Activated CD8-positive, alpha-beta memory T cell treated with anti-CD3 and anti-CD28 coated beads for 48 hours (primary cell): ENCODE measurements around the gene UBN2.
"Not testable (repeated sequence)": the region's sequence is repeated elsewhere in the genome, so short reads cannot be mapped to it uniquely, and the experiment has no call there.

Experiments
- DNase-seq, 3 experiments: peaks; one replicate each; pipeline ENCODE4 v3.0.0-alpha.2; 2020; ENCODE audit warnings: low read depth in 2 of 3, low spot score in 2 of 3

UBN2 gene

DNA sequence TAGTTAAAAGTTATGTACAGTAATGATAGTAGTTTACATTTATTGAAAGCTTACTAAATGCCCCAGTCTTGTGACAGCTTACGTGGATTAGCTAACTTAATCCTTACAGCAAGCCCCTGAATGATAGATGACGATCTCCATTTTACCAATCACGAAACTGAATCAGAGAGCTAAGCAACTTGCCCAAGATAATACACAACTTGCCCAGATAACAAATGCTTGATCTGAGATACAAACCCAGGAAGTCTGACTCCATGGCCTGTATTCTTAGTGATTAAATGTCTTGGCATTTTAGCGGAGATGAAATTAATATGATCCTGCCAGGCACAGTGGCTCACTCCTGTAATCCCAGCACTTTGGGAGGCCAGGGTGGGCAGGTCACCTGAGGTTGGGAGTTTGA is 63.2 kb downstream of the UBN2 start:
- no peak for DNase-seq

DNA sequence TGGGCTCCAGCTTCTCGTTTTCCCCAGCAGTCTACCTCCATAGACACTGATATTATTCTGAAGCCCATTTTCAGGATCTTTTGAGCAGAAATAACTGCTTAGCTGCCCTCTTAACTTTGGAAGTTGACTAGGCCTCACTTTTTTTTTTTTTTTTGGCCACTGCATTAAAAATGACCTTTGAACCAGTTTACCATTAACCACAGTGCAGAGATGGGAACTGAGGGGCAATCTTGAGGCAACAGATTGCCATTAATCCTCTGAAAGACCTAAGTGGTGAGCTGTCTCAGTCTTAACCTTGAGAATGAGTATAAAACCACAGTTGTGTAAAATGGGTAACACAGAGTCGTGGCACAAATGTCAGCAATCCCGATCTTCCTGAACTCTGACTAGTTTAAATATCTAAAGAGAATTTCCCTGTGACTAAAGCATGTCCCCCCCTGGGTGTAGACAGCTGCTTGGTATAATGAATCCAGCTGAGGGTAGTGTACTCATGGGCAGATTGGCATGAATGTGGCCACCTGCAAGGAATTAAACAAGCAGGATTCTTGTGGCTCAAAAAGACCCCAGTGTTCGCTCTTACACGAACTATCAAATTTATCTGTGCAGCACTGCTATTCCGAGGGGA is 64.0 kb downstream of the UBN2 start:
- DNase-seq: no peak

DNA sequence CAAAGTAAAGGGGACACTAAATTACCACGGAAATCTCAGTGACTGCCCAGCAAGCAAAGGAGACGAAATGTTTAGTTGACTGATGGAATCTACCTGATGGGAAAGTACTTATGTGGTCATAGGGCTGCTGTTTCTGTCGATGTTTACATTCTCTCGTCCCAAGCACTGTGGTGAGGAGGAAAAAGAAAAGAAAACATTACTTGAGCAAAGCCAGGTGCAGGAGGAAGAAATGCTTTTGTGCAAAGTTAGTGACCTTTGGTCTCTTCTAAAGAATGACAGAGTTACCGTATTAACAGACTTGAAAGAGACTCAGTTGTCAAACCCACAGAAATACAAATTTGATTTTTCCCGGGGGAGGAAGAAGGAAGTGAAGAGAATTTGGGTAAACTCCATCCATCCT is 66.8 kb downstream of the UBN2 start:
- DNase-seq: no peak

DNA sequence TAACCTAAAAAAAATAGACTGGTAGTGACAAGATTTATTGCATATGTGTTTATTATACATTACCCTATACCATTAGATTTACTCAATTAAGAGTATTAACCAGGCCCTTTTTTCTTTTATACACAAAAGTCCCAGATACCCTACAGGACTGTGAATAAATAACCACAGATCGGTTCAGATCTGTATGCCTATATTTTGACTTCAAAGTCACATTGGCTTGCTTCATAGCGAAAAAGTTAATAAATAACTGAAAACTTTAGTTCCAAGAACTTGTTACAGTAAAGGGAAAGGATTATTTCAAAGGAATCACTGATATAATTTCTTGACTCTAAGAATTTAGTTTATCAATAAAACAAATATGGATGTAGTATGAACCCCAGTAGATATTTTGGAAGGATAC is 68.3 kb downstream of the UBN2 start:
- DNase-seq: no peak

DNA sequence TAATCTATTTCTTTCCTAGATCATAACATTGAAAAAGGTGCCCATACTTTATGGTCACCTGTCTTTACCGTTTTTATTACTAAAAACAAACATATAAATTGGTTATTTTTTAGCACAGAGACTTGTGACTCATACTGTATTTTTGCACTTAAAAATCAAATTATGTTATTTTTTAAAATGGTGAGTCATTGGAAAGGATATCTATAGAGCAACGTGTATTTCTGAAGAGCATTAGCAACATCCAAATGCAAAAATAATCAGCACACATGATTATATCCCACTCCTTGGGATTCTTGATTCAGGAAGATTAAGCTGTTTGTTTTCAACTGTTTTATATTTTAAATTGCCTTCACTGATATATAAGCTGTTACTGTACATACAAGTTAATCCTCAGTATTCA is 69.4 kb downstream of the UBN2 start:
- DNase-seq: no peak

DNA sequence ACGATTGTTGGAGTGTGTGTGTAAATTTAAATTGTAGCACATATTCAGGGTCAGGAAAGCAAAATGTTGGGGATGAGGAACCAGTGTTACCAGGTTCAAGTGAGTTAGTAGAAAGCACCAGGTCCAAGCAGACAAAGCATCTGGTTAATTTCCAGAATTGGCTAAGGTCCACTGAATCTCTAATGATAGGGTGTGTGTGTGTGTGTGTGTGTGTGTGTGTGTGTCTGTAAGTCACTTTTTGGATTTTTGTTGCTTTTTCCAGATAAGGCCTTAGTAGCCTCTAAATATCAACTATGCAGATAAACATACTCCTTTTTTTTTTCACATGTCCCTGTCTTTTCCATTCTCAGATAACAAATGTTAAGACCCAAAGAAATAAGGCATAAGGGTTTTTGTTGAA is 73.5 kb downstream of the UBN2 start:
- DNase-seq: no peak

DNA sequence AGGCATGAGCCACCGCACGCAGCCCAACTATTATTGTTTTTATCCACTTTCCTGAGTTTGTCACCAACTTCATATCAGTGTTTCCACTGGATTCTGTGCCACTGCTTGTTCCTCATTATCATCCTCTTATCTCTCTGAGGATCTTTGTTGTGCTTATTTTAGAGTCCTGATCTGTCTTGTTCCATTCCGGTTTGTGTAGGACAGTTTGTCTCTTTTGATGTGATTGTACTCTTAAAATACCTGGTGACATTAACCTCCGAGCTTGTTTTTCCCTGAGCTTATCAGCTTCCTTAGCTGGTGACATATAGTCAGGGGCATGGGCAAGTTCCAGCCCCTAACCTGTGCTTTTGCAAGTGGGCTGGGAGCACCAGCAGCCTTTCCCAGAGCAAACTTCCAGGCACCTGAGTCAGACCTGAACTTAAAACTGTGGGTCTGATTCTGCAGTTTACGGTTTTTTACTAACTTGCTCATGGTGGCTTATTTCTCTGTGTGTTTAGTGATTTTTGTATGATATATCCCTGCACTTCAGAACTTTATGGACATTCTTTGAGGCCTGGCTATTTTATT is 87.0 kb downstream of the UBN2 start:
- no peak for DNase-seq

DNA sequence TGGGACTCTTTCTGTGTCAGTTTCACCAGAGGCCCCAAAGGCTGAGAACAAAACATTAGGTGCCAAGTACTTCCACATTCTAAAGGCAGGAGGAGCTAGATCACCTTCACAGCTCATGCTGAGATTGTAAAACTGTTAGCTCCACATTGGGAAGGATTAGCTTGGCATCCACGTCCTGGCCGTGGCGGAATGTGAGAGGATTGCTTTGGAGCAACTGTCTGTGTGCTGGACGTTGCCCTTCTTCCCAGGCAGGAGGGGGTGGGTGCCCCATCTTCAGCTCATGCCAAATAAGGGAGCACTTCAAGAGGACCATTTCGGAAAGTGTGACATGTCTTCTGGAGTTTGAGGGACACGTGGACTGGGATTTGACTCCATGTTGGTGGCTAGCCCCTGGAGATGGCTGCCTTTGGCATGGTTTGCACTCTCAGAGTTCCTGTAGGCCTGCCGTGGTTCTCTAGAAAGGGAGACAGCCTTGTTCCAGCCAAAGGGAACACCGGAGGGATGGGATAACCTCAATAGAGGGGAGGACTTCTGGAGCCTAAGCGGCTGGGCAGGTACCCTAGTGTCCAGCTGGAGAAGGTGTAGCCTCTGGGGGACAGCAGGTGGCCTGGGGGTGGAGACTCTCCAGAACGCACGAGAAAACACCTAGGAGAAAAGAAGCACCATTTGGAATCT is 90.2 kb downstream of the UBN2 start:
- DNase-seq: no peak

DNA sequence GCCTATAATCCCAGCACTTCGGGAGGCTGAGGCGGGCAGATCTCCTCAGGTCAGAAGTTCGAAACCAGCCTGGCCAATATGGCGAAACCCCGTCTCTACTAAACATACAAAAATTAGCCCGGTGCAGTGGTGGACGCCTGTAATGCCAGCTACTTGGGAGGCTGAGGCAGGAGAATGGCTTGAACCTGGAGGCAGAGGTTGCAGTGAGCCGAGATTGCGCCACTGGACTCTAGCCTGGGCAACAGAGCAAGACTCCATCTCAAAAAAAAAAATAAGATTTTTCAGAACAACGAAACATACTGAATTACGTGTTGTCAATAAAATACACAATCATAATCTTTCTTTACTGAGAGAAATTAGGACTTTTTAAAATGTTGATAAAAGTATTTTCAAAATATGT is 93.7 kb downstream of the UBN2 start:
- DNase-seq: not testable (repeated sequence)

DNA sequence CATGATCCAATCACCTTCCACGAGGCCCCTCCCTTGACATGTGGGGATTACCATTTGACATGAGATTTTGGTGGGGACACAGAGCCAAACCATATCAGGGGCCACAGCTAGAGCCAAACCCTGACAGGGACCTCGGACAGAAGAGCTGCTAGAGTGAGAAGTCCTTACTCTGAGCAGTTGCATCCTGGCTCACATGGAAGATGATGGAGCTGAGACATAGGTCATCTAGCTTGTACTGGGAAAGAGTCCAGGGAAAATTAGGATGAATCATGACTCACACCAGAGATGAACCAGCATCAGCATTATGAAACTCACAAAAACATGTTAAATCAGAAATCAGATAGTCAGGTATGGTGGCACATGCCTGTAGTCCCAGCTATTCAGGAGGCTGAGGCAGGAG is 97.3 kb downstream of the UBN2 start:
- DNase-seq: no peak

DNA sequence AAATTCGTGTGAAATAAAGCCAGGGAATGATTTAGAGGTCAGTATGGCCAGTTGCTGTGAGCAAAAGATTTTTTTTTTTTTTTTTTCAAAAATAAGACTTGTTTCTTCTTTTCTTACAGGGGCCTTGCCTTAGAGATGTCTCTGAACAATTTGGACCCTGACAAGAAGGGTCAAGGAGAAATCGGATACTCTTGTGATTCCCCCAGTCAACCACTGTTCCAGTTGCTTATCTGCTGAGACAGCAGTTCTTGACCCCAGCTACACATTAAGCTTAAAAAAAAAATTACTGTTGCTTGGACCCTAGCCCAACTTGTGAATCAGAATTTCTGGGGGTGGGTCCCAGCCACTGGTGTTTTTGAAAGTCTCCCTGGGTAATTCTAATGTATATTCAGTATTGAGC is 98.1 kb downstream of the UBN2 start:
- no peak for DNase-seq

DNA sequence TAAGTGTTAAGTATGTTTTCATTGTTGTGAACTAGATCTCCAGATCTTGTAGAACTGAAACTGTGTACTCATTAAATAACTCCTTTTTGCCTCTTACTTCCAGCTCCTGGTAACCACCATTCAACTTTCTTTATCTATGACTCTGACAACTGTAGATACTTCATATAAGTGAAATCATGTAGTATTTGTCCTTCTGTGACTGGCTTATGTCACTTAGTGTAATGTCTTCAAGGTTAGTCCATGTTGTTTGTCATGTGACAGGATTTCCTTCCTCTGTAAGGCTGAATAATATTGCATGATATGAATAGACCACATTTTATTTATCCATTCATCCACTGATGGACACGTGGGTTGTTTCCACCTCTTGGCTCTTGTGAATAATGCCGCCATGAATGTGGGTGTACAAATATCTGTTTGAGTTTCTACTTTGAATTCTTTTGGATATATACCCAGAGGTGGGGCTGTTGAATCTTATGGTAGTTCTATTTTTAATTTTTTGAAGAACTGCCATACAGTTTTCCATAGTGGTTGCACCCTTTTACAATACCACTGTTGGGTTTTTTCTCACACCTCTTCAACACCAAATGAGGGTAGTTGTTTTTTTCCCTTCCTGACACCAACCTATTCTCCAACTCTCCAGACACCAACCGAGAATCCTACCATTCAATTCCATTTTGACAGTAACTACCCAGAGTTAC is 99.4 kb downstream of the UBN2 start:
- DNase-seq: no peak

DNA sequence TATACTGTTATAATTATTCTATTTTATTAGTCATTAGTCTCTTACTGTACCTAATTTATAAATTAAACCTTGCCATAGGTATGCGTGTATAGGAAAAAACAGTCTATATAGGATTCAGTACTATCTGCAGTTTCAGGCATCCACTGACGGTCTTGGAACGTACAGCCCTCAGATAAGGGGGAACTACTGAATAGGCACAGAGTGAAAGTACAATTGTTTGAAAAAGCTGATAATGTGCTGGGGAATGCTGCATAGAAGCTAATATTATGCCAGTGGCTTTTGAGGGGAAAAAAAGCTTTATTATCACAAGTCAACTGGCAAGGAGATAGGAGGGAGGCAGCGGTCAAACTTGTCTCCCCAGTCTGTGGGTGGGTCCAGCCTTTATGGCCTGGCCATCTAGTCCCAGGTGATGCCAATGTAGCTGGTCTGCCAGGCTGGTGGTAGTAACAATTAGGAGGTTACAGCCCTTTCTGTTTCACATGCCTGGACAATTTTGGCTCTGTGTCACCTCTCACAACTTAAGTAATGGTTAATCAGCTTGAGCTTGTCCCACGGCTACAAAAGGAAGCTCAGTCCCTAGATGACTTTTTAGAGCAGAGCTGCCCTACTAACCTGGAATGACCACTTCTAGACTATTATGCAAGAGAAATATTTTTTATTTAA is 101.8 kb downstream of the UBN2 start:
- DNase-seq: no peak

DNA sequence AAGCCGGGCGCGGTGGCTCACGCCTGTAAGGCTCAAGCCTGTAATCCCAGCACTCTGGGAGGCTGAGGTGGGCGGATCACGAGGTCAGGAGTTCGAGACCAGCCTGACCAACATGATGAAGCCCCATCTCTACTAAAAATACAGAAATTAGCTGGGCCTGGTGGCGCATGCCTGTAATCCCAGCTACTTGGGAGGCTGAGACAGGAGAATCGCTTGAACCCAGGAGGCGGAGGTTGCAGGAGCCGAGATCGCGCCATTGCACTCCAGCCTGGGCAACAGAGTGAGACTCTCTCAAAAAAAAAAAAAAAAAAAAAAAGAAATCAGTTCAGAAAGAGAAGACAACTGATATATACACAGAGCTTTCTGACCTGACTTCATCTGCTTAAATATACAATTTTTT is 102.4 kb downstream of the UBN2 start:
- DNase-seq: not testable (repeated sequence)

DNA sequence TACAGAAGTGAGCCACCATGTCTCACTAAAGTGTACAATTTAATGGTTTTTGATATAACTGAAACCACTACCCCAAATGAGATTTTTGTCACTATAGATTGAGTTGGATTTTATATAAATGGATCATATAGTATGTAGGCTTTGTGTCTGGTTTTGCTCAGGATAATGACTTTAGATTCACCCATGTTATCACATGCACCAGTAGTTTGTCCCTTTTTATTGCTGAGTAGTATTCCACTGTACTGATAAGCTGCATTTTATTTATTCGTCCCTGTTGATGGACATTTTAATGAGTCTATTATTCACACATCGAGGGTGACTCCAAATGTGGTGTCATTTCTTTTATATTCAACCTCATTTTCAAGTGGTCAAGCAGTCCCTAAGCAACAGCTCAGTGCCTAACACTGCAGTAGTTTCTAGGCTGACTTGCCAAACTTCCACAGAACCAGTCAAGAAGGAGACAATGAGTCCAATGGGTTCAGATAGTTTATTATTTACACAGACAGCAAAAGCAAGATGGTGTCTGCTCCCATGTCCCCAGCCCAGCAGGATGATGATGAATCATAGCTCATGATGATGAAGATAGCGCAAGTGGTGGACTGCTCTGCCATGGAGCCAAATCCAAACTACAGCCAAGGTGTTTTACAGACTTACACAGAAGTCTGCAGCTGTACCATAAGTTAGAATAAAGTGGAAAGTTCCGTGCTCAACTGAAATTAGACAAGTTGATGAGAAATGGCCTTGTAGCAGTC is 103.5 kb downstream of the UBN2 start:
- no peak for DNase-seq

DNA sequence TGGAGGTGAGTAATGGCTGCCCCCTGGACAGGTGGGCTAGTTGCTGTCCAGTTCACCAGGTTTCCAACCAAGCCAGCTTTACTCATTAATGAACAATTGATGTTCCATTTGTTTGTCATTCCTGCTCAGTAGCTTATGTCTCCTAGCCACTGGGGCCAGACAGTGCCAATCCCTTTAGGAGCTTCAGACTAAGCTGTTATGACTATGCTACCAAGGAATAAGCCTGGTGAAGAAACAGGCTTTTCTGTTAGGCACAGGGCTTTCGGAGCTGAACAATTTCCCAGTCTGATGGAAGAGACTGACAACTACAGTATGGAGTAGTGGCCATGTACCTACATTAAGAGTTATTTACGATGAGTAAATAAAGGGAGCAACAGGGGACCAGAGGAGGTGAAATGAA is 108.0 kb downstream of the UBN2 start:
- no peak for DNase-seq

DNA sequence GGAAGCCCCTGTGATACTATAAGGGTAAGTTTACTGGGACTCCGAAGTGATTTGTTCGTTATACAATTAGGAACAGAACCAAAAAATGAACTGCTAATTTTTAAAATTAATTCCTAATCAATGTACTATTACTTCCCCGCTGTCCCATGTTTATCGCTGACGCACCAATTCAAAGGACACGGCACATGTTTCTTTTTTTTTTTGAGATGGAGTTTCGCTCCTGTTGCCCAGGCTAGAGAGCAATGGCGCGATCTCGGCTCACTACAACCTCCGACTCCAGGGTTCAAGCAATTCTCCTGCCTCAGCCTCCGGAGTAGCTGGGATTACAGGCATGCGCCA is 108.6 kb downstream of the UBN2 start:
- DNase-seq: no peak

DNA sequence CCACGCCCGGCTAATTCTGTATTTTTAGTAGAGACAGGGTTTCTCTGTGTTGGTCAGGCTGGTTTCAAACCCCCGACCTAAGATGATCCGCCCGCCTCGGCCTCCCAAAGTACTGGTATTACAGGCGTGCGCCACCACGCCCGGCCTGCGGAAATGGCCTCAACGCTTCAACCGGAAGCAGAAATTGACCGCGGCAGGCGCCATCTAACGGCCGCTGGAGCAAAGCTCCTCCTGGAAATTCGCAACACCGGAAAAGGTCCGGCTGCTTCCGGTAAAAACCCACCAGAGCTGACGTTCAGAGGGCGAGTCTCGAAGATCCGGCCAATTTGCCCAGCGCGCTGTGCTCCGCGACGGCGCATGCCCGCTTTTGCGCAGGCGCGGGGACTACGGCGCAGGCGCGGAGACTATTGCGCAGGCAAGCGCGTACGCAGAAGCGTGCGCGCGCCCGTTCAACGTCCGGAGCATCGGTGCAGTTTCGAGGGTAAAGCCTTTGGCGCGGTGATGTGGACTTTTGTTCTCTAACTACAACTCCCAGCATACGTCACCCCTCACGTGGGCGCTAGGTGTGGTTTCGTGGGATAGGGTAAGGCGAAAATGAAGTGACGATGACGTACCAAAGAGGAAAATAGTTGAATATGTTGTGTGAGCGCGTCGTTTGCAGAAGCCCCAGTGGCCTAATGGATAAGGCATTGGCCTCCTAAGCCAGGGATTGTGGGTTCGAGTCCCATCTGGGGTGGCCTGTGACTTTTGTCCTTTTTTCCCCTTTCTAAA is 109.2 kb downstream of the UBN2 start:
- DNase-seq: peak; percentile 96 to 99 (median 98)

DNA sequence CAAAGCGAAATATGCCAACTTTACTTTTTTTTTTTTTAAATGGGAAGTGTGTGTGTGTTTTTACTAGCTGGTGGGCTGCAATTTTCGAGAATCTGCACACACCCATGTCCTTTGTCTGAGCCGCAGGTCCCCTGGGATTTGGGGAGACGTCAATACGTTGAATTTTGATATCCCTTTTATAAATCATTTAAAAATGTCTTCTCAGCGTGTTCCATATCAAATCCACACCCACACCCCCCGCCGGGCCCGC is 109.7 kb downstream of the UBN2 start:
- DNase-seq: no peak

DNA sequence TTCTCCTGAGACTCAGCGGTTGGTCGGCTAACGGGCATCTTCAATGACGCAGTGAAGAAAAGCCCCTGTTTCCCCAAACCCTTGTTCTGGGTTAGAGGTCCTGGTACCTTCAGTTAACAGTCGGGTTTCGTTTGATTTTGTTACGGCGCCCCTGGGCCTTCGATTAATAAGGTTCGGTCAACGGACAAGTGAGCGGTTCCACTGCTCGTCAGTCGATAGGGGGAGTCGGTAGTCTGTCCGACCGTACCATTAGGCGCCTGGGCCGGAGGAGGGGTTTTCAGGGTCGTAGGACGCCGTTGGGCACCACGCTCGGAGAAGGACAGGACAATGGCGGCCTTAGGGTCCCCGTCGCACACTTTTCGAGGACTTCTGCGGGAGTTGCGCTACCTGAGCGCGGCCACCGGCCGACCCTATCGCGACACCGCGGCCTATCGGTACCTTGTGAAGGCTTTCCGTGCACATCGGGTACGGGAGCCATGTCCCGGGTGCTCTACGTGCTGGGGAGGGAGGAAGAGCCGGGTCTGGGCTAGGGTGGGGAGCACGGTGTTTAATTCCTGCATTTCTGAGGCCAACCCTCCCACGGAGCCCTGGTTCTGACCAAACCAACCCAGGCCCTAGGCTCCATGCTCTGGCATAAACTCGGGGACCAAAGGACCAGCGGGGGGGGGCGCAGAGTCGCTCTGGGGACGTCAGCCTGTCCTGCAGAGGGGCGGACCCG is 110.2 kb downstream of the UBN2 start, which contains the start of gene FMC1:
TSS of gene FMC1 (plus strand) at position 280 of the 718 bp plus-strand sequence. CDS start at position 328, 48 bp downstream.
- peak; percentile 60 to 75 (median 75) for DNase-seq
